ENCODE data around the gene GDI2. TPM values are rescaled to one million over a fixed set of nuclear protein-coding genes. Genes with fewer than 3 reads are reported as not detected.

The GDI2 gene
- total and polyA plus RNA-seq, 9 of the 15 experiments (the other 6 are each of a cell fraction or from before 2014, with no cell fraction given): 262 to 424 (median 287) TPM

DNA sequence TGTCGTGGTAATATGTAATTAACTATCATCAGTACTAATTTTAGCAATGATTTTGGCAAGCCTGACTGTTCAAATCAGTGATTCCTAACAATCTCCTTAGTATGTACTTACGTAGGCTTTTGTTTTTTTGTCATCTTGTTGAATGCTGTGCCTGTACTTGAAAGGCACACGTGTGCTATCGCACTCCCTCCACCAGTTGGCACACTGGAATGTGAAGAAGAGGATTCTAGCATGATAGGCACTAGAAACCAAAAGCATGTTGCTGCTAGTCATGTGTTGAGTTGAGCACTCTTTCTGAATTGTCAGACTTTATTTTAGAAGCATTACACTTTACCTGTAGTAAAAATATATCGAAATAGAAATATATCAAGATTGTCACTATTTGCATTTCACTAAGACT lies 69.5 kb downstream of the GDI2 start:
- TF ChIP-seq, protein P1, sequence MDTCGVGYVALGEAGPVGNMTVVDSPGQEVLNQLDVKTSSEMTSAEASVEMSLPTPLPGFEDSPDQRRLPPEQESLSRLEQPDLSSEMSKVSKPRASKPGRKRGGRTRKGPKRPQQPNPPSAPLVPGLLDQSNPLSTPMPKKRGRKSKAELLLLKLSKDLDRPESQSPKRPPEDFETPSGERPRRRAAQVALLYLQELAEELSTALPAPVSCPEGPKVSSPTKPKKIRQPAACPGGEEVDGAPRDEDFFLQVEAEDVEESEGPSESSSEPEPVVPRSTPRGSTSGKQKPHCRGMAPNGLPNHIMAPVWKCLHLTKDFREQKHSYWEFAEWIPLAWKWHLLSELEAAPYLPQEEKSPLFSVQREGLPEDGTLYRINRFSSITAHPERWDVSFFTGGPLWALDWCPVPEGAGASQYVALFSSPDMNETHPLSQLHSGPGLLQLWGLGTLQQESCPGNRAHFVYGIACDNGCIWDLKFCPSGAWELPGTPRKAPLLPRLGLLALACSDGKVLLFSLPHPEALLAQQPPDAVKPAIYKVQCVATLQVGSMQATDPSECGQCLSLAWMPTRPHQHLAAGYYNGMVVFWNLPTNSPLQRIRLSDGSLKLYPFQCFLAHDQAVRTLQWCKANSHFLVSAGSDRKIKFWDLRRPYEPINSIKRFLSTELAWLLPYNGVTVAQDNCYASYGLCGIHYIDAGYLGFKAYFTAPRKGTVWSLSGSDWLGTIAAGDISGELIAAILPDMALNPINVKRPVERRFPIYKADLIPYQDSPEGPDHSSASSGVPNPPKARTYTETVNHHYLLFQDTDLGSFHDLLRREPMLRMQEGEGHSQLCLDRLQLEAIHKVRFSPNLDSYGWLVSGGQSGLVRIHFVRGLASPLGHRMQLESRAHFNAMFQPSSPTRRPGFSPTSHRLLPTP (IDR thresholded peaks at IDR 0.05; ENCODE audit: borderline replicate concordance, extremely low read depth, insufficient read length): no peak
- no peak overlapping the region for H3K9ac ChIP-seq (ENCODE audit: insufficient read depth in 1 of 2, low read depth in 2 of 2, low read length in 2 of 2)
- no peak overlapping the region for H3K27ac ChIP-seq (ENCODE audit: extremely low read depth, low read depth, low read length)
- intact Hi-C loops (cut with micrococcal nuclease) (no loop called here), in situ Hi-C loops (cut with MboI) (no loop called here)
- H3K4me2 ChIP-seq (ENCODE audit: insufficient read depth, low read length): no peak overlapping the region
- no peaks in the 10 kb centered on the region for H3K4me1 ChIP-seq (replicated peaks in 1 of 2; ENCODE audit: control insufficient read depth in 2 of 2, insufficient read depth in 2 of 2, low read length in 2 of 2)
- peaks cover 96% of the 10 kb centered on the region for H3K36me3 ChIP-seq (ENCODE audit: control insufficient read depth, insufficient read depth, low read length)
- ATAC-seq: no peak
- H3K9me1 ChIP-seq (ENCODE audit: control insufficient read depth, insufficient read depth, low read length): no peaks in the 10 kb centered on the region
- no peak for DNase-seq (ENCODE audit: extremely low read depth in 1 of 4, low spot score in 3 of 4)
- ChIA-PET CTCF (ENCODE audit: low intra/inter-chr PET ratio) (no interaction called here), POLR2A (no interaction called here)
- BruUV-seq (replicated peaks): no TSS peak
- no peak overlapping the region for H2AFZ ChIP-seq (ENCODE audit: low read depth, low read length)
- peak; percentile 26 for FAIRE-seq
- H4K20me1 ChIP-seq (replicated peaks; ENCODE audit: control insufficient read depth, insufficient read depth, low read length): no peaks in the 10 kb centered on the region
- WGBS (ENCODE audit: insufficient coverage, low coverage, missing lambda C conversion rate): 80% methylated on average over 5 of the region's 5 CpGs
- H3K9me3 ChIP-seq (replicated peaks; ENCODE audit: control insufficient read depth, insufficient read depth, low read depth, low read length): no peaks in the 10 kb centered on the region
- H3K27me3 ChIP-seq (ENCODE audit: control insufficient read depth in 2 of 2, insufficient read depth in 2 of 2, low read length in 2 of 2): no peaks in the 10 kb centered on the region
- no peak overlapping the region for H3K4me3 ChIP-seq
- H3K79me2 ChIP-seq (ENCODE audit: control insufficient read depth, insufficient read depth, low read length): no peaks in the 10 kb centered on the region

DNA sequence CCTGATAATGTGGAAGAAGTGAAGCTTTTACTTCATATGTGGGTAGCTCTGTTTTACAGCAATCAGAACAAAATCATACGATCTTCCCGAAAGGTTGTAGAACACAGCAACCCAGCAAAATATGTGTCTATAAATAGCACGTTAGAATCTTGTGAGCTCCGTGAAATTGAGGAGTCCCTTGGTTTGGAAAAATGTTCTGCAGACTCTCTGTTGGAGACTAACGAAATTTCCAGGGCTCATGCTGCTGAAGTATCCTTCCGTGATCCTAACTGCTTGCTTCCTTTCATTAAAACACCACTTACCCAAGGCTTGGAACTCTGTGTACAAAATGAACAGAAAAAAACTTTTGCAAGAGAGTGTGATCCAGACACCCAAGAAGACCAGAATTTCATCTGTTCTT lies 71.1 kb downstream of the GDI2 start:
- no peak for ATAC-seq
- H3K4me2 ChIP-seq (ENCODE audit: insufficient read depth, low read length): no peak overlapping the region
- CTCF ChIA-PET (ENCODE audit: low intra/inter-chr PET ratio): no interaction called here
- H3K9me3 ChIP-seq (replicated peaks; ENCODE audit: control insufficient read depth, insufficient read depth, low read depth, low read length): no peaks in the 10 kb centered on the region
- DNase-seq (ENCODE audit: extremely low read depth in 1 of 4, low spot score in 3 of 4): no peak
- H3K79me2 ChIP-seq (ENCODE audit: control insufficient read depth, insufficient read depth, low read length): no peaks in the 10 kb centered on the region; the same call in 2 of the 3 replicates
- no peak for FAIRE-seq
- no peaks in the 10 kb centered on the region for H3K9me1 ChIP-seq (ENCODE audit: control insufficient read depth, insufficient read depth, low read length)
- H3K9ac ChIP-seq (ENCODE audit: insufficient read depth in 1 of 2, low read depth in 2 of 2, low read length in 2 of 2): no peak overlapping the region
- in situ Hi-C loops (cut with MboI): no loop called here
- no peaks in the 10 kb centered on the region for H3K27me3 ChIP-seq (ENCODE audit: control insufficient read depth in 2 of 2, insufficient read depth in 2 of 2, low read length in 2 of 2)
- intact Hi-C loops (cut with micrococcal nuclease): no loop called here
- H4K20me1 ChIP-seq (replicated peaks; ENCODE audit: control insufficient read depth, insufficient read depth, low read length): no peaks in the 10 kb centered on the region
- H3K4me1 ChIP-seq (replicated peaks in 1 of 2; ENCODE audit: control insufficient read depth in 2 of 2, insufficient read depth in 2 of 2, low read length in 2 of 2): no peaks in the 10 kb centered on the region
- POLR2A ChIA-PET: interaction anchor here (1.4 kb wide), 1 partner anchor 10 kb away, joined by 3 read pairs; no protein-coding TSS in a partner anchor
- BruUV-seq (replicated peaks): no TSS peak
- no peak overlapping the region for H3K4me3 ChIP-seq
- no peak overlapping the region for H3K27ac ChIP-seq (ENCODE audit: extremely low read depth, low read depth, low read length)
- no peak overlapping the region for H2AFZ ChIP-seq (ENCODE audit: low read depth, low read length)
- 89% methylated on average over 6 of the region's 6 CpGs for WGBS (ENCODE audit: insufficient coverage, low coverage, missing lambda C conversion rate)
- H3K36me3 ChIP-seq (ENCODE audit: control insufficient read depth, insufficient read depth, low read length): peaks cover 95% of the 10 kb centered on the region
- no peak for TF ChIP-seq ZNF134 (CRISPR knock-in tag; conservative IDR thresholded peaks at IDR 0.05)
- no peak for TF ChIP-seq TGIF2 (CRISPR knock-in tag; IDR thresholded peaks at IDR 0.05)
- no peak for TF ChIP-seq TOE1 (IDR thresholded peaks at IDR 0.05; ENCODE audit: borderline replicate concordance)
- no peak for TF ChIP-seq TOE1 (CRISPR knock-in tag; IDR thresholded peaks at IDR 0.05; ENCODE audit: borderline replicate concordance, low read depth)
- TF ChIP-seq, protein P2, sequence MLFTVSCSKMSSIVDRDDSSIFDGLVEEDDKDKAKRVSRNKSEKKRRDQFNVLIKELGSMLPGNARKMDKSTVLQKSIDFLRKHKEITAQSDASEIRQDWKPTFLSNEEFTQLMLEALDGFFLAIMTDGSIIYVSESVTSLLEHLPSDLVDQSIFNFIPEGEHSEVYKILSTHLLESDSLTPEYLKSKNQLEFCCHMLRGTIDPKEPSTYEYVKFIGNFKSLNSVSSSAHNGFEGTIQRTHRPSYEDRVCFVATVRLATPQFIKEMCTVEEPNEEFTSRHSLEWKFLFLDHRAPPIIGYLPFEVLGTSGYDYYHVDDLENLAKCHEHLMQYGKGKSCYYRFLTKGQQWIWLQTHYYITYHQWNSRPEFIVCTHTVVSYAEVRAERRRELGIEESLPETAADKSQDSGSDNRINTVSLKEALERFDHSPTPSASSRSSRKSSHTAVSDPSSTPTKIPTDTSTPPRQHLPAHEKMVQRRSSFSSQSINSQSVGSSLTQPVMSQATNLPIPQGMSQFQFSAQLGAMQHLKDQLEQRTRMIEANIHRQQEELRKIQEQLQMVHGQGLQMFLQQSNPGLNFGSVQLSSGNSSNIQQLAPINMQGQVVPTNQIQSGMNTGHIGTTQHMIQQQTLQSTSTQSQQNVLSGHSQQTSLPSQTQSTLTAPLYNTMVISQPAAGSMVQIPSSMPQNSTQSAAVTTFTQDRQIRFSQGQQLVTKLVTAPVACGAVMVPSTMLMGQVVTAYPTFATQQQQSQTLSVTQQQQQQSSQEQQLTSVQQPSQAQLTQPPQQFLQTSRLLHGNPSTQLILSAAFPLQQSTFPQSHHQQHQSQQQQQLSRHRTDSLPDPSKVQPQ (CRISPR knock-in tag; IDR thresholded peaks at IDR 0.05; ENCODE audit: borderline replicate concordance): no peak
- TF ChIP-seq MTF1 (CRISPR knock-in tag; IDR thresholded peaks at IDR 0.05; ENCODE audit: borderline replicate concordance): no peak

Measured in K562 (cell line).